K562 (cell line): ENCODE data around the gene BCAS3. TPM values are rescaled to one million over a fixed set of nuclear protein-coding genes. Genes with fewer than 3 reads are reported as not detected.

Experiments
- ATAC-seq: fragments of 200-7000 bp; cut with Tn5 transposase; 3 replicates; pipeline ENCODE4 v1.9.1; 2020; ENCODE audit warnings: moderate library complexity
- BruUV-seq: library from RNA; stranded (reverse); fragments of 400-500 nt; replicated peaks from 2 replicates; lab custom pipeline; 2021; lab: Mats Ljungman, UMichigan
- CTCF ChIA-PET: fragments of 300-600 bp; formaldehyde crosslinking; extraction: SDS; loops from one replicate; lab custom pipeline; 2021; ENCODE audit warnings: low intra/inter-chr PET ratio; lab: Yijun Ruan, JAX
- POLR2A ChIA-PET: fragments of 300-600, 350-650 bp; sonication (Branson Sonifier 250); formaldehyde crosslinking; extraction: SDS; loops from one replicate; lab custom pipeline; 2021; ENCODE audit warnings: antibody characterized with exemption, inconsistent platforms; lab: Yijun Ruan, JAX
- DNase-seq, 4 experiments: peaks; one replicate each; pipeline versions ENCODE4 v3.0.0 to v3.0.0-alpha.2; 2011 to 2018; ENCODE audit warnings: low spot score in 3 of 4, mixed read lengths in 3 of 4; ENCODE audit errors: extremely low read depth in 1 of 4
- FAIRE-seq: peaks from 2 replicates; lab custom pipeline; 2011; peaks lifted over from hg19 to GRCh38; lab: Jason Lieb, UNC
- H2AFZ ChIP-seq: 2 replicates; pipeline ENCODE4 v1.6.0; 2011; ENCODE audit warnings: low read depth, low read length, control low read depth, inconsistent platforms
- H3K27ac ChIP-seq: fragments of 200-600 bp; 3 replicates; pipeline ENCODE4 v1.8.0; 2011; ENCODE audit warnings: low read depth, mild to moderate bottlenecking, control low read depth, inconsistent platforms, low read length, moderate library complexity, mixed read lengths; ENCODE audit errors: extremely low read depth
- H3K27me3 ChIP-seq, 2 experiments: fragments of 300-600 bp in 1 of 2; 2 replicates in 1 of 2; 3 replicates in 1 of 2; pipeline versions ENCODE4 v1.6.0 to v1.8.0; 2011; ENCODE audit warnings: inconsistent platforms in 2 of 2, low read length in 2 of 2, mild to moderate bottlenecking in 1 of 2, mixed read lengths in 1 of 2, moderate library complexity in 1 of 2; ENCODE audit not compliant: control insufficient read depth in 2 of 2, insufficient read depth in 2 of 2
- H3K36me3 ChIP-seq: fragments of 300-600 bp; 3 replicates; pipeline ENCODE4 v1.8.0; 2011; ENCODE audit warnings: mild to moderate bottlenecking, low read length, inconsistent platforms; ENCODE audit not compliant: control insufficient read depth, insufficient read depth
- H3K4me1 ChIP-seq, 2 experiments: fragments of 200-600 bp in 1 of 2; replicated peaks in 1 of 2; 2 replicates in 1 of 2; 3 replicates in 1 of 2; pipeline versions ENCODE4 v1.5.1 to v1.8.0; 2011; ENCODE audit warnings: inconsistent platforms in 2 of 2, low read length in 2 of 2, mild to moderate bottlenecking in 1 of 2, mixed read lengths in 1 of 2, moderate library complexity in 1 of 2; ENCODE audit not compliant: control insufficient read depth in 2 of 2, insufficient read depth in 2 of 2
- H3K4me2 ChIP-seq: 2 replicates; pipeline ENCODE4 v1.6.1; 2011; ENCODE audit warnings: low read length, control low read depth, inconsistent platforms, mixed read lengths; ENCODE audit not compliant: insufficient read depth
- H3K4me3 ChIP-seq: fragments of 200-600 bp; sonication (generic), shearing (Covaris generic); 2 replicates; pipeline ENCODE4 v1.5.1; 2016; ENCODE audit warnings: control low read depth, inconsistent platforms
- H3K79me2 ChIP-seq: fragments of 200-600 bp; 3 replicates; pipeline ENCODE4 v1.8.0; 2011; ENCODE audit warnings: low read length, inconsistent platforms; ENCODE audit not compliant: control insufficient read depth, insufficient read depth
- H3K9ac ChIP-seq, 2 experiments: 2 replicates each; pipeline versions ENCODE4 v1.6.0 to v1.6.1; 2011; ENCODE audit warnings: low read depth in 2 of 2, low read length in 2 of 2, control low read depth in 1 of 2, inconsistent platforms in 1 of 2, mild to moderate bottlenecking in 1 of 2, mixed read lengths in 1 of 2; ENCODE audit not compliant: insufficient read depth in 1 of 2
- H3K9me1 ChIP-seq: one replicate; pipeline ENCODE4 v1.6.0; 2011; ENCODE audit warnings: inconsistent platforms, mild to moderate bottlenecking, low read length, moderate library complexity; ENCODE audit not compliant: control insufficient read depth, insufficient read depth
- H3K9me3 ChIP-seq: replicated peaks from 2 replicates; pipeline ENCODE4 v1.5.1; 2011; ENCODE audit warnings: low read depth, low read length, inconsistent platforms; ENCODE audit not compliant: control insufficient read depth, insufficient read depth
- H4K20me1 ChIP-seq: replicated peaks from 2 replicates; pipeline ENCODE4 v1.6.1; 2011; ENCODE audit warnings: low read length, inconsistent platforms, mixed read lengths; ENCODE audit not compliant: control insufficient read depth, insufficient read depth
- ZBTB11 ChIP-seq, 3 experiments: fragments of 200-800 bp in 1 of 3; fragments of 250-450 bp in 1 of 3; fragments of 450-650 bp in 1 of 3; sonication (Bioruptor Pico) in 1 of 3; sonication (Bioruptor generic) in 1 of 3; formaldehyde crosslinking in 1 of 3; IDR thresholded peaks; 2 replicates each; pipeline versions ENCODE4 v1.6.1 to v1.8.0; 2016 to 2022; ENCODE audit warnings: mild to moderate bottlenecking in 2 of 3, missing genetic modification characterization in 2 of 3, missing compliant biosample characterization in 1 of 3, moderate library complexity in 1 of 3
- ZNF175 ChIP-seq: fragments of 200-800 bp; sonication (Bioruptor generic); IDR thresholded peaks from 2 replicates; pipeline ENCODE4 v1.6.1; 2016; ENCODE audit warnings: low read depth, mild to moderate bottlenecking, missing genetic modification characterization, missing compliant biosample characterization
- WGBS: fragments of 100-300 bp; shearing (Covaris generic); methylation state at CpG from one replicate; pipeline ENCODE4 v1.1.6; 2016; ENCODE audit warnings: low coverage, mixed read lengths; ENCODE audit not compliant: insufficient coverage; ENCODE audit errors: missing lambda C conversion rate; 5-methylcytosine and 5-hydroxymethylcytosine counted together
- in situ Hi-C: fragments of 300-500 bp; cut with MboI; formaldehyde crosslinking; loops from 4 replicates; pipeline ENCODE4 v1.15.0; 2018; ENCODE audit warnings: inconsistent platforms, mixed read lengths
- intact Hi-C: fragments of 100-400 bp; cut with micrococcal nuclease; formaldehyde crosslinking; loops from 2 replicates; pipeline ENCODE4 v1.14.2; 2022
- polyA plus RNA-seq, 8 experiments: library from polyadenylated mRNA; depleted of rRNA in 4 of 8; stranded (reverse) in 5 of 8; unstranded in 3 of 8; fragments of >200 nt; fragmentation: Nextera tagmentation in 2 of 8; fragmentation: Illumina TruSeq in 1 of 8; extraction: Ambion mirVana in 2 of 8; extraction: Trizol in 1 of 8; gene quantifications; 2 replicates each; pipeline versions ENCODE4 v1.2.1 to v1.2.3, GENCODE V29; 2011 to 2014; ENCODE audit warnings: inconsistent platforms in 1 of 8, missing spikeins in 1 of 8
- total RNA-seq, 7 experiments: library from RNA; depleted of rRNA in 6 of 7; stranded (reverse); fragments of >200 nt in 6 of 7; fragmentation: Illumina TruSeq in 2 of 7; extraction: Trizol in 2 of 7; gene quantifications; 2 replicates each; pipeline versions ENCODE4 v1.2.1 to v1.2.3, GENCODE V29; 2011 to 2021; ENCODE audit warnings: low replicate concordance in 1 of 7

Gene BCAS3
- total and polyA plus RNA-seq, 9 of the 15 experiments (the other 6 are each of a cell fraction or from before 2014, with no cell fraction given): 1.9 to 5.5 (median 3.5) TPM

GRCh38 chr17:61371179-61371578, 693.5 kb downstream of the BCAS3 start:
- no peak overlapping the region for H3K4me2 ChIP-seq
- no peaks in the 10 kb centered on the region for H3K4me1 ChIP-seq
- no peak for FAIRE-seq
- no peak overlapping the region for H3K4me3 ChIP-seq
- H3K36me3 ChIP-seq: no peaks in the 10 kb centered on the region
- no peaks in the 10 kb centered on the region for H3K9me1 ChIP-seq
- H3K9ac ChIP-seq: no peak overlapping the region
- H3K27ac ChIP-seq: no peak overlapping the region
- 4% methylated on average over 1 of the region's 1 CpG for WGBS
- no peak overlapping the region for H2AFZ ChIP-seq
- in situ Hi-C loops: no loop called here
- no peaks in the 10 kb centered on the region for H3K9me3 ChIP-seq
- TF ChIP-seq ZNF175 (CRISPR knock-in tag): no peak
- TF ChIP-seq ZBTB11 (CRISPR knock-in tag; IDR thresholded peaks at IDR 0.05): peak in 1 of 3 experiments; percentile 70; a peak in 1 of 6 replicates
- TF ChIP-seq, all 486 proteins: peak for 1
- ChIA-PET POLR2A (interaction anchor here (0.7 kb wide), 1 partner anchor 47 kb away, joined by 3 read pairs; no protein-coding TSS in a partner anchor), CTCF (no interaction called here)
- ATAC-seq (no peak), DNase-seq (no peak)
- no TSS peak for BruUV-seq
- Histone ChIP-seq H4K20me1 (peaks cover 4% of the 10 kb centered on the region; the same call in 1 of the 2 replicates), H3K27me3 (peaks cover 32 to 55% of the 10 kb centered on the region in 2 experiments), H3K79me2 (no peaks in the 10 kb centered on the region)
- intact Hi-C loops: no loop called here
